K562 (cell line): ENCODE results near the gene UBE2O. TPM values are rescaled to one million over a fixed set of nuclear protein-coding genes. Genes with fewer than 3 reads are reported as not detected.

Experiments
- E4F1 ChIP-seq: fragments of 250-450 bp; sonication (Bioruptor Pico); IDR thresholded peaks from 2 replicates; pipeline ENCODE4 v1.5.0; 2021; ENCODE audit warnings: mild to moderate bottlenecking, borderline replicate concordance
- GATAD2A ChIP-seq: fragments of 450-650 bp; IDR thresholded peaks from 2 replicates; pipeline ENCODE4 v1.6.1; 2017
- PRDM10 ChIP-seq: fragments of 450-650 bp; IDR thresholded peaks from 2 replicates; pipeline ENCODE4 v1.6.1; 2018; ENCODE audit not compliant: partially characterized antibody
- RBFOX2 ChIP-seq: fragments of 200-400 bp; formaldehyde crosslinking; IDR thresholded peaks from 2 replicates; pipeline ENCODE4 v1.6.1; 2017; ENCODE audit warnings: low read depth, mild to moderate bottlenecking, low read length, moderate library complexity
- RREB1 ChIP-seq: fragments of 250-450 bp; sonication (Bioruptor Pico); IDR thresholded peaks from 2 replicates; pipeline ENCODE4 v1.4.0; 2020
- ZBTB43 ChIP-seq: sonication (generic); formaldehyde crosslinking; IDR thresholded peaks from 2 replicates; pipeline ENCODE4 v1.8.0; 2023; ENCODE audit warnings: mild to moderate bottlenecking, missing genetic modification reagents
- ZNF121 ChIP-seq: sonication (generic); formaldehyde crosslinking; conservative IDR thresholded peaks from 2 replicates; pipeline ENCODE4 v1.8.0; 2022; ENCODE audit warnings: missing genetic modification reagents
- polyA plus RNA-seq, 8 experiments: library from polyadenylated mRNA; depleted of rRNA in 4 of 8; stranded (reverse) in 5 of 8; unstranded in 3 of 8; fragments of >200 nt; fragmentation: Nextera tagmentation in 2 of 8; fragmentation: Illumina TruSeq in 1 of 8; extraction: Ambion mirVana in 2 of 8; extraction: Trizol in 1 of 8; gene quantifications; 2 replicates each; pipeline versions ENCODE4 v1.2.1 to v1.2.3, GENCODE V29; 2011 to 2014; ENCODE audit warnings: inconsistent platforms in 1 of 8, missing spikeins in 1 of 8
- total RNA-seq, 7 experiments: library from RNA; depleted of rRNA in 6 of 7; stranded (reverse); fragments of >200 nt in 6 of 7; fragmentation: Illumina TruSeq in 2 of 7; extraction: Trizol in 2 of 7; gene quantifications; 2 replicates each; pipeline versions ENCODE4 v1.2.1 to v1.2.3, GENCODE V29; 2011 to 2021; ENCODE audit warnings: low replicate concordance in 1 of 7
- TF ChIP-seq, protein P1 (sequence below): fragments of 250-450 bp; sonication (Bioruptor Pico); IDR thresholded peaks from 2 replicates; pipeline ENCODE4 v1.5.0; 2021; ENCODE audit warnings: mild to moderate bottlenecking, moderate library complexity

Gene UBE2O
- total and polyA plus RNA-seq, 9 of the 15 experiments (the other 6 are each of a cell fraction or from before 2014, with no cell fraction given): 1.6 to 39.7 (median 13.3) TPM

GRCh38 chr17:76385892-76386786 is 66.8 kb downstream of the UBE2O start (continued):
- TF ChIP-seq ZBTB43 (peak; percentile 73; the same call in 1 of the 2 replicates), ZNF121 (CRISPR knock-in tag) (peak; percentile 57), RREB1 (no peak), RBFOX2 (peak; percentile 87), E4F1 (CRISPR knock-in tag) (no peak), PRDM10 (no peak), GATAD2A (no peak)
- TF ChIP-seq, protein P1, sequence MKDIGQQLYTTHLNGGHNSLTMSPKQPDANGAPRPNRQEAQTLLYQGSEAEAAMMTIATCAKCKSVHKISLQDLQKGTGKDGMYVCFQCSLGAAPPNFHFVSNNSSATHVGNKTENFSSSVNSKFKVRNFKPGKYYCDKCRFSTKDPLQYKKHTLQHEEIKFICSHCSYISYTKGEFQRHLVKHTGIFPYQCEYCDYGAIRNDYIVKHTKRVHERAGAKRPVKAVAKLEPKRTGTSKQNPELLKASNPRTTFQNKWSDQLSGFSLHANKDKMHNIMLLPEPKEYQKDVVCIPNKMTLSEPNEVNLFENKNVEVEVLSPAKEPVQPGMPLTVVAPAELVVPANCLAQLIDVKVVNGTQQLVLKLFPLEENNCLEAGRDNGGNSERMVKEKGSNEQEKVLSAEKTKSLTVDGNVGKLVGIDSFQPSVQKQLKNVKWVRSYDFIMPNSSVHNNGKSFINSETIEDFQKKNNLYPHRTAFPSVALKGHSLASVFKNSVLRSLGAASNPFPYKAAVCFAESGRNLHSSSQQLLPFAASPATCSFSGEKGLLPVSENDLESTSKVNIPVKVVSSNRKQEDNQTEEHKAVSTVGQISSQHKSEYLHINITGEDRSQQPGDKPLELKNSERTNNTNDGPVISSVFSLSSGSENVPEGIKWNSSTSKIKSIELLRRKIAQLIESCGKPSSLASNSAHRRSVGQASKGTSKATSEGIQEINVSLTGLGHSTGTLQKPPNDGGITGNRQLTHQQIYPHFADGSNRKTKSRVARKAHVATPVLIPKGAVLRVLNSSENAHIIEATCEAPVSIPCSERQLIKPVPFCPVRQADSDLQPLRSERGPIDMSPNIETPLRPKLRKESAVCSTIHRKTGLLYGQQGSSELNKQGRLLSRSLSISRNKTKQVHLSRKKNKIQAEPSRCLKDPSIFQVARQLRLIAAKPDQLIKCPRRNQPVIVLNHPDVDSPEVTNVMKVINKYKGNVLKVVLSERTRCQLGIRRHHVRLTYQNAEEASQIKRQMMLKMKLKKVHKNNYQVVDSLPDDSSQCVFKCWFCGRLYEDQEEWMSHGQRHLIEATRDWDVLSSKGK (CRISPR knock-in tag): no peak
